NK-92 (cell line): Measurements from ENCODE around the gene SBK1.

Experiments
- DNase-seq: peaks from one replicate; lab custom pipeline; 2025; ENCODE audit not compliant: unreplicated experiment; lab: John Stamatoyannopoulos, UW

The SBK1 gene

DNA sequence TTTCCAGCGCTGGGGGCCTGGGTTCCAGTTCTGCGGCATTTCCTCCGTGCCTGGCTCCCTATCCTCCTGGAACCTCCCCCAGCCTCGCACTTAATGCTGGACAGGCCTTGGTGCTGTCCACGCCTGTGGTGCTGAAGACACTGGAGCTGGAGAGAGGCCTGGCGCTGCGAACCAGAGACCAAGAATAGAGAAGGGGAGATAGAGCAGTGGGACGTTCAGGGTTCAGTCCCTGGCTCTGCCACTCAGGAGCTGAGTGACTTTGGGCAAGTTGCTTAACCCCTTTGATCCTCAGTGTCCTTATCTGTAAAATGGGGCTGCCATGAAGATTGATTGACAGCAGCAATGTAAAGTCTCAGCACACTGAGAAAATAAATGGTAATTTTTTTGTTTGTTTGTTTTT lies 11.9 kb downstream of the SBK1 start:
- no peak for DNase-seq

DNA sequence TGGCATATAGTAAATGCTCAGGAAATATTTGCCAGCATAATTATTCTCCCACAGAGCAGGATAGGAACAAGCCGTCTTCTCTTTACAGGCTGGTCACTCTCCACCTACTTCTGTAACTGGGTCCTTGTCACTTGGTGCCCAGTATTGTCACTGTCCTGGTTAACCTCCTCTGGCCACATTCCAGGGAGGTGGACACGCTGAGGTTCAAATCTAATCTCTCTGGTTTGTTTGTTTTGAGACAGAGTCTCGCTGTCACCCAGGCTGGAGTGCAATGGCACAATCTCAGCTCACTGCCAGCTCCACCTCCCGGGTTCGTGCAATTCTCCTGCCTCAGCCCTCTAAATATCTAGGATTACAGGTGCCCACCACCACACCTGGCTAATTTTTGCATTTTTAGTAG lies 15.6 kb downstream of the SBK1 start:
- DNase-seq: no peak

DNA sequence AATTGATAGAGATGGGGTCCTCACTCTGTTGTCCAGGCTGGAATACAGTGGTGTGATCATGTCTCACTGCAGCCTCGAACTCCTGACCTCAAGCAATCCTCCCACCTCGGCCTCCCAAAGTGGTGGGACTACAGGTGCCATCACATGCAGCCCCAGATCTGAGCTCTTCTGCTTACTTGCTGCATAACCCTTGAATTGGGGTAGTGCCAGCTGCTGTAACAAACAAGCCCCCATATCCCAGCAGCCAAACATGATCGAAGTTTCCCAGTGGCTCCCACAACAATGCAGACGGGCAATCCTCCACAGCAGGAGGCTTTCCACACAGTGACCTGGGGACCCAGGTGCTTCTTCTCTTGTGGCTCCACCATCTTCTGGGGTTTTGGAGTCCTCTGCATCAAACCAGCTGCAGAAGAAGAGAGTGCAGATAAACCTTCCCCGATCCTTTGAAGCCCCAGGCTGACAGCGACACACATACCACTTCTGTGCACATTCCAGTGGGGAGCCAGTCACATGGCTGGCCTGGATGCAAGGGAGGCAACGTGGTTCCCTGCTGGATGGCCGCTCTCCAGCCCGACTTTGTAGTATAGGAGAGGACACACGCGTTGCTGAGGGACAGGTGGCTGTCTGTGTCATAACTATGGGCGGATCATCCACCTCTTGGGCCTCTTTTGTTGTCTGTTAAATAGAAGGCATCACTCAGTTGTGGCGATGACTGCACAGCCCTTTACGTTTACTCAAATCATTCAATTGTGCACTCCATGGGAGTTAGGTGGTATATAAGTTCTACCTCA lies 16.7 kb downstream of the SBK1 start:
- DNase-seq: no peak

DNA sequence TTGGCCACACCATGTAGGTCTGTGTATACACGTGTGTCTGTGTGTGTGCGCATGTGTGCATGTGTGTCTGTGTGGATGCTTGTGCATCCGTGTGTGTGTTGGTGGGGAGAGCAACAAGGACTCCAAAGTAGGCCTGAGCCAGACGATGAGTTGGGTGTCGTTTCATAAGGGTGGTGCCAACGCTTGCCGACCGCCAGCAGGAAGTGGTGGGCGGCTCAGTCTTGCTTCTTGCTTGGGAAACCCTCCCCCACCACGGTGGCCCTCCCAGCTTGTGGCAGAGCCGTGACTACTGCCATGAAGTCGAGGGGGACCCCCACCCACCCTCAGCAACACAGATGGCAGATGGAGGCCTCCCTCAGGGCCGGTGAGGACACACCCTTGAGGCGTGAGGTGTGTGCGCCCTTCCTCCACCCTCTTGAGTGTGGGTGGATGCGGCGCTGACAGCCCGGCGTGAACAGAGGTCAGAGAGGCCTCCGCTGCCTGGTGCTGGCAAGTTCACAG lies 17.5 kb downstream of the SBK1 start:
- no peak for DNase-seq

DNA sequence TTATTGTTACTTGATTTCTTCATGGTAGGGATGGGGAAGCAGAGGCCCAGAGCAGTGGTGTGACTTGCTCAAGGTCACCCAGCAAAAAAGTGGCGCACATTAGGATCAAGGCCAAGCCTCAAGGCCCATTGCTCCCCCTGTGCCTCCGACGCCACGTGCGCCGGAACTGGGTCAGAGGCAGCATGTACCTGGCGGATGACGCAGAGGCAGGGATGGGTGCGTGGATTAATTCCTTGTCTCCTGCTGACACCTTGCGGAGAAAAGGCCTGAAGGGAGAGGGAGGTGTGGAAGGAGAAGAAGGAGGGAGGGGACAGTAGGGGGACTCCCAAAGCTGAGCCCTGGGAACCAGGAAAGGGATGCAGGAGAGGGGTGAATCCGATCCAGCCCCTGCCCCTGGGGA lies 18.5 kb downstream of the SBK1 start:
- no peak for DNase-seq

DNA sequence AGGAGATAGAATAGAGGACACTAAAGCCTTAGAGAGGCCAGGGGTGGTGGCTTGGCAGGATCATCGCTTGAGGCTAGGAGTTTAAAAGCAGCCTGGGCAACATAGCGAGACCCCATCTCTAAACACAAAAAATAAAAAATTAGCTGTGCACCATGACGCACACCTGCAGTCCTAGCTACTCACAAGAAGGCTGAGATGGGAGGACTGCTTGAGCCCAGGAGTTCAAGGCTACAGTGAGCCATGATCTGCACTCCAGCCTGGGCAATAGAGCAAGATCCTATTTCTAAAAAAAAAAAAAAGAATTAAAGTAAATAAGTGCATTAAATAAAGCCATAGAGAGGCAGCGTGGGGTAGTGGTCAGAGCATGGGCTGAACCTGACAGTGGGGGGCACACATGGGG lies 19.1 kb downstream of the SBK1 start:
- DNase-seq: no peak

DNA sequence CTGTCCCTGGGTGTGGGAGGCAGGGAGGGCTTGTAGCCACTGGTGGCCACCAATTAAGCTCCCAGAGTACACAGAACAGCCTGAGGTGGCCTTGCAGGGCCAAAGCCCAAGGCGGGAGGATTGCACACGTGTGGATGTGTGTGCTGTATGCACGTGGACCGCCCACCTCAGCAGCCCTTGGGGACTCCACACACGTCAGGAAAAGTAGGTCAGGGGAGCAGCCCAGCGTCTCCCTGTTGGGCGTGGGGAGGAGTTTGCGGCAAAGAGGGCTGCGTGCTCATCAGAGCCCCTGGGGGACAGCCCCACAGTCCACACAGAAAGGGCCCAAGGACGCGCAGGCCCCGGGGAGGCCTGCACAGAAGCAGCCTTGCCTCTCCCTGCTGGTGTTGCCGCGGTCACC lies 19.6 kb downstream of the SBK1 start:
- no peak for DNase-seq

DNA sequence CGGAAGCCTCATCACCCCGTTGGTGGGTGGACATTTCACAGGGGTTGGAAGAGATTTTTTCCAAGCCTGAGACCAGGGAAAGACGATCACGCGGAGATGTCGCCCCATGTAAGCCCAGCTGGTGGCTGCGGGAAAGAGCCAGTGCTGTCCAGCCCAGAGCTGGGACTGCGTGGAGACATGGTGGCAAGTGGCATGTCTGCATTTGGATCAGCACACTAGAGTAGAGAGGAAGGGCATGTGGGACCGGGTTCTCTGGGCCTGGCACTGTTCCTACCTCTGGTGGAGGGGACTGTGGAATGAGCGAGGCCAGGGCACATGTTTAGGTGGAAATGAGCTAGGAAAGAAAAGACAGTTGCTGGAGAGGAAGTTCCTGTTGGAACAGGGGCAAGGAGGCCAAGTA lies 20.0 kb downstream of the SBK1 start:
- no peak for DNase-seq

DNA sequence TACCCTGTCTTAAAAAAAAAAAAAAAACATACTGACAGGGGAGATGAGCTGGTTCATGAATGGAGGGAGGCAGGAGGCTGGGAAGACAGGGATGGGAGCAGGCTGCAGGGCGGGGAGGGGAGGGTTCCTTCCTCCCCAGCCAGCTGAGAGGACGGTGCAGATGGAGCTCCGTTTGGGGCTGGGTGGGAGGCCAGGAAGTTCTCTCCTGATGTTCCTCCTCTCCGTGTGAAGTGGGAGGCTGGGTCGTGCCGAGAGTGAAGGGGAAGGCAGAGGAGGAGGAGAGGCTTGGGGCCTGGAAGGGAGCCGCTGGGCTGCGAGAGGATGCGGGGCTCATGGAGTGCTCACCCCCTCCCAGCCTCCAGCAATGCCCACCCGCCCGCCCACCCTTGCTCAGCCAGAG lies 21.3 kb downstream of the SBK1 start:
- no peak for DNase-seq

DNA sequence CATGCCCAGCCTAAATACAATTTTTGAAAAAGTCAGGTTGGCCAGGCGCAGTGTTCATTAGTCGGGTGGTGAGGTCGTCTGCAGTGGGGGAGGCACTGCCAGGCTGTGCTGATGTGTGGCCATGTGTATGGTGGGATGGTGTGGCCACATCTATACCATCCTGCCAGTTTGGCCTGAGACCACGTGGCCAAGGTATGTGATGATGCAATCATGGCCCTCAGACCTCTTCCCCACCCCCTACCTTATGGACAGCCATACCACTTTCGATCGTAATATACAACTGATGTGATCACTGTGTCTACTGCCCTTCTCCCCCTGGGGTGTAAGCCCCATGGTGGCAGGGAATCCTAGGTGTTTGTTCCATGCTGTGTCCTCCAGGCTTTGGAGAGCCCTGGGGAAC lies 23.7 kb downstream of the SBK1 start:
- DNase-seq: no peak

DNA sequence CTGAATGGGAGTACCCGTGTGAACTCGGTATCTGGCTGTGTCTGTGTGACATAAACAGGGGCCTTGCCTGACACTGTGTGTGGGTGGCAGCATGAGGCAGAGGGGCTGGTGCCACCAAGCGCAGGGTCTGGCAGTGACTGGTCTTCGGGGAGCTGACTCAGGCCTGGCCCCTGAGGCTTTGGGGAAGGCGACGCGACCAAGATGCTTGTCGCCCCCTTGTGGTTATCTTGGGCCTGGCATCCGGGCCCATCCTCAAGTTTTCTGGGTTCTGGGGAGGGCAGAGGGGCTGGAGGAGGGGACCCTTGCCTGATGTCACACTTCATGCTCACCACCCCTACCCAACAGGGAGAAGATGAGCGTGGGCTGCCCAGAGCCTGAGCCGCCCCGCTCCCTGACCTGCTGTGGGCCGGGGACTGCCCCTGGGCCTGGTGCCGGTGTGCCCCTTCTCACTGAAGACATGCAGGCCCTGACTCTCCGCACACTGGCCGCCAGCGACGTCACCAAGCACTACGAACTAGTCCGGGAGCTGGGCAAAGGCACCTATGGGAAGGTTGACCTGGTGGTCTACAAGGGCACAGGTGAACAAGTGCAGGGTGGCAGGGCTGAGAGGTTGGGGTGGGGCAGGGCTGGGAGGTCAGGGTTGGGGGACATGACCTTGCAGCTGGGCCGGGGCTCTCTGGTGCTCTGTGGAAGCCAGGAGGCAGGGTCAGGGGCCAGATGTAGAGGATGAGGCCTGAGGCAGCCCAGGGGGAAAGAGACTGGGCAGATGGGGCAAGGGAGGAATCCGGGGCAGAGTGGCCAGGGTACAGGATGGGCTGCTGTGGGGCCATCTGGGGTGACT lies 24.9 kb downstream of the SBK1 start:
- DNase-seq: no peak

DNA sequence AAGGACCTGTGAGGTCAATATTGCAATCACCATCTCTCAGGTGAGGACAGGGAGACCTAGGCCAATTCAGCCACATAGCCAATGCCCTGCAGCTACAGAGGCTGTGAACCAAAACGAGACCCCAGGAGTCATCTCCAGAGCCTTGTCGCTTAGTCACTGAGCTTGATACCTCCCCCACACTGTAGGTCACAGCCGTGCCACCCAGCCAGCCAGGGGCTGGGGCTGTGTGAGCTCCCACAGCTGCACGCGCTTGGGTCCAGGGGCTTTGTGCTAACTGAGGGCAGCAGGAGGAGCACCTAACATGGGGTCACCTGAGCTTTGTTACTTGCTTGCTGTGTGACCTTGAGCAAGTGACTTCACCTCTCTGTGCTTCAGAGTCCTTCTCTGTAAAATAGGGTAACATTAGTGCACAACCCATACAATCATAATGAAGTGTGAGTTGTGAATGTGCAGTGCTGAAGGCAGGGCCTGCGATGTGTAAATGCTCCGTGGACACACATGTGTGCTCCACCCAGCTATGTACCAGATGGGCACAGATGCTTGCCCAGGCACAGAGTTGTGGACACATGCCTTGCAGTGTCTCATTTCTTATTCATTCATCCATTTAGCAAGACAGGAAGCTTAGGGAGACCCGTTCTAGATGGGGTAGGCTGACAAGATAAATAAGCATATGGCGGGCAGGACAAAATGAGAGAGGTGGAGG lies 25.9 kb downstream of the SBK1 start:
- DNase-seq: no peak

DNA sequence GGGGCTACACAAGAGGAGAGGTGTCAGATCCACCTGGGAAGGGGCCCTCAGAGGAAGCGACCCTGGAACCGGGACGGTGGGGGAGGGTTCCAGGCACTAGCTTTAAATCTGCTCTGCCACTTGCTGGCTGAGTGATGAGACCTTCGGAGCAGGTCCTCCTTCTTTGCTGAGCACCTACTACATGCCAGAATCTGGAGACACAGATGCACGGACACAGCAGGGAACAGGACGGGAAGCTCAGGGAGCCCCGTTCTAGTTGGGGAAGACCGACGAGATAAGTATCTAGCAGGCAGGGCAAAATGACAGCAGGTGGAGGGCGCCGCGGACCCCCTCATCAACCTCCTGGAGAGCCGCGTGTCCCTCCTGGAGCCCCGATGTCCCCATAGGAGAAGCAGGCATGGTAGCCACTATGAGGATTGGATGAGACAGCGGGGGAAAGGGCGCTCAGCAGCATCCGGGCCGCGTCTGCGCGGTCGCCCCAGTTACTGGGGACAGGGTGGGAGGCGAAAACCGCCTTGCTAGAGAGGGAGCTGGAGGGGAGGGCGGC lies 27.2 kb downstream of the SBK1 start:
- no peak for DNase-seq

DNA sequence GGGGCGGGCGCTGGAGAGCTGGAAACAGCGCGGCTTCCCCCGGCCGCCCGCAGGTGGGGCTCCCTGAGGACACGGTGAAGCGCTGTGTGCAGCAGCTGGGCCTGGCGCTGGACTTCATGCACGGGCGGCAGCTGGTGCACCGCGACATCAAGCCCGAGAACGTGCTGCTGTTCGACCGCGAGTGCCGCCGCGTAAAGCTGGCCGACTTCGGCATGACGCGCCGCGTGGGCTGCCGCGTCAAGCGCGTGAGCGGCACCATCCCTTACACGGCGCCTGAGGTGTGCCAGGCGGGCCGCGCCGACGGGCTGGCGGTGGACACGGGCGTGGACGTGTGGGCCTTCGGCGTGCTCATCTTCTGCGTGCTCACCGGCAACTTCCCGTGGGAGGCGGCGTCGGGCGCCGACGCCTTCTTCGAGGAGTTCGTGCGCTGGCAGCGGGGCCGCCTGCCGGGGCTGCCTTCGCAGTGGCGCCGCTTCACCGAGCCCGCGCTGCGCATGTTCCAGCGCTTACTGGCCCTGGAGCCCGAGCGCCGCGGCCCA lies 27.8 kb downstream of the SBK1 start:
- no peak for DNase-seq

DNA sequence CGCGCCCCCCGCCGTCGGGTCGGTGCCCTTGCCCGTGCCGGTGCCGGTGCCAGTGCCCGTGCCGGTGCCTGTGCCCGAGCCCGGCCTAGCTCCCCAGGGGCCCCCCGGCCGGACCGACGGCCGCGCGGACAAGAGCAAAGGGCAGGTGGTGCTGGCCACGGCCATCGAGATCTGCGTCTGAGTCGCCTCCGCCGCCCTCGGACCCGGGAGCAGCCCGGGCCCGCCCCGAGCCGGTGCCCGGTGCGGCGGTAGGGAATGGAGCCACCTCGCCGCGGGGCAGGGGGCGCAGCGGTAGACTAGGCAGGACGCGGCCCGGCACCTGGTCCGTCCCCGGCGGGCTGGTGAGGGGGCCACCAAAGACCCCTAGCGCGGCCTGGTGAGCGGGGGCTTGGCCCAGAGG lies 28.4 kb downstream of the SBK1 start:
- no peak for DNase-seq

DNA sequence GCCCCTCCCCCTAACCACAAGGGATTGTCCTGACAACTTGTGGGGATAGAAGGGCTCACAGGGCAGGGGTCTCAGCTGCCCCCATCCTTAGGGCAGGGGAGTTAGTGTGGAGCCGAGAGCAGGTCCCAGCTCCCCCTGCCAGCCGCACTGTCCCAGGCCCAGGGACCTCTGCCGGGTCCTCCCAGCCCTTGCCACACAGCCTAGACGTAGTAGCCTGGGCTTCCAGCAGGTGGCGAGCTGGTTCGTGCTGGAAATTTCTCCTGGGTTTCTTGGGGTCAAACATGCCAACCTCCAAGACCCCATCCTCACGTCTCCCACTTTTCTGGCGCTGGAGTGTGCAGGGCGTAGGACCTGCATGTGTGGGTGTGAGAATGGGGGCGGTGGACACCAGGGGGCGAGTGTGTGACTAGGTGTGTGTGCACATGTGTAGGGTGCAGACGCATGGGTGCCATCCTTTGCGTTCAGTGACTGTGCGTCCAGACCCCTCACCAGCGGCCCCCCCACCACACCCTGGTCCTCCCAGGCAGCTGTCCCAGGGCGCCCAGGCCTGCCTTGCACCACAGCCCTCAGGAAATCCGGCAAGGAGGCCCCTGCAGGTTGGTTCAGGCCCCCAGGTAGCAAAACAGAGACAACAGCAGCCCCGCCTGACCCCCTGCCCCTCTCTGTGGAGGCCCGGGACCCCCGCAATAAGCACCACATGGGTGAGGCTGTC lies 29.5 kb downstream of the SBK1 start:
- DNase-seq: no peak

DNA sequence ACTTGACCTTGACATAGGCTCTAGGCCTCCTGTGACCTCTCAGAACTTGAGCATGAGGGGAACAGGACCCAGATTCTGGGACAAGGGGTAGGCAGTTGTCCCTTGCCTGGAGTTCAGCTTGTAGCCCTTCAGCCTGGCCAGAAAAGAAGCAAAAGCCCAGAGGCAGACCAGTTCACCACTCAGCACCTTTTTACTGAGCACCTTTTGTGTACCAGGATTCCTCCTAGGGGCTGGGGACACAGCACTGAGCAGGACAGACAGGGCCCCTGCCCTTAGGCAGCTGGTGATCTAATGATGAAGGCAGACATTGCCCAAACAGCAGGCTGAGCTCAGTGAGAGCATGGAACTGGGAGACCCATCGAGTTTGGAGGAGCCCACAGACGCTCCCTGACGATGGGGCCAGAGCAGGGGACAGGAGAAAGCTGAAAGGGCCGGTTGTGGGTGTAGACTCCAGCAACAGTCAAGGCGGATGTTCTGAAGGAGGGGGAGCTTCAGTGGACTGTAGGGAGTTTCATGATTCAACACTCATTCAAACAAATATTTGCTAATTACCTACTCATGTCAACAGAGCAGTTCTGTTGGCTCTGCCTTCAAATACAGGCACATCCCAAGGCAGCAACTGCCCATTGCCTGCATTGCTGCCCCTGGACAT lies 32.0 kb downstream of the SBK1 start:
- DNase-seq: no peak

DNA sequence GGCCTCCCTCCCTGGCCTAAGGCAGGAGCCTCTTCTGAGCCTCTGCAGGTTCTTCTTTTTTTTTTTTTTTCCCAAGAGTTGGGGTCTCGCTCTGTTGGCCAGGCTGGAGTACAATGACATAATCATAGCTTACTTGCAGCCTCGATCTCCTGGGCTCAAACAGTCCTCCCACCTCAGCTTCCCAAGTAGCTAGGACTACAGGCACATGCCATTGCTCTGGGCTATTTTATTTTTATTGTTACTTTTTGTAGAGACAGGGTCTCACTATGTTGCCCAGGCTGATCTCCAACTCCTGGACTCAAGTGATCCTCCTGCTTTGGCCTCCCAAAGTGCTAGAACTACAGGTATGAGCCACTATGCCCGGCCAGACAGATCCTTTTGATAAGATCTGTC lies 32.6 kb downstream of the SBK1 start:
- DNase-seq: no peak

DNA sequence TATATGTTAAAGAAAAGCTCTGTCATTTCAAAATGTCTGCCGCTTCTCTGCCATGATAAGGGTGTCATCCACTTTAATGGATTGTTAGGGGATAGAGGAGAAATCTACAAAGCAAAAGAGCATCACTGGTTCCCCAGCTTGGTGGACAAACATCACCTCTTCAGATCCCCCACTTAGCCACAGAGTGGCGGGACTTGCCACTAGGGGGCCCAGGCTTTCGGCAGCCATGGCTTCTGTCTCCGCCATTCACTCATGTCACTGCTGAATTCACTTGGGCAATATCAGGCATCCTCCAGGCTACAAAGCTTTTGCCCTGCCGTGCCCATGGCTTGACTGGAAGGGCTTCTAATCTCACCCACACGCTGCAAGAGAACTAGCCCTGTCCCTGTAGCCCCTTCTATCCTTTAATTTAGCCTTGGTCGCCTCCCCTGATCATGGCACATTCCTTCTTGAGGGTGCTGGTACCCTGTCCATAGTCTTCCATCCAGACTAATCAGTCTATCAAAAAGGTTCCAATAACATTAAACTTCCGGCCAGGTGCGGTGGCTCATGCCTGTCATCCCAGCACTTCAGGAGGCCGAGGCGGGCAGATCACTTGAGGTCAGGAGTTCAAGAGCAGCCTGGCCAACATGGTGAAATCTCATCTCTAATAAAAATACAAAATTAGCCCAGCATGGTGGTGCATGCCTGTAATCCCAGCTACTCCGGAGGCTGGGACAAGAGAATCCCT lies 34.7 kb downstream of the SBK1 start:
- no peak for DNase-seq
